ENCODE data around the gene OR10D3. TPM values are rescaled to one million over a fixed set of nuclear protein-coding genes. Genes with fewer than 3 reads are reported as not detected.
"Not testable (repeated sequence)": the region's sequence is repeated elsewhere in the genome, so short reads cannot be mapped to it uniquely, and the experiment has no call there.

OR10D3 gene
- total and polyA plus RNA-seq, 4 donors = not detected

DNA sequence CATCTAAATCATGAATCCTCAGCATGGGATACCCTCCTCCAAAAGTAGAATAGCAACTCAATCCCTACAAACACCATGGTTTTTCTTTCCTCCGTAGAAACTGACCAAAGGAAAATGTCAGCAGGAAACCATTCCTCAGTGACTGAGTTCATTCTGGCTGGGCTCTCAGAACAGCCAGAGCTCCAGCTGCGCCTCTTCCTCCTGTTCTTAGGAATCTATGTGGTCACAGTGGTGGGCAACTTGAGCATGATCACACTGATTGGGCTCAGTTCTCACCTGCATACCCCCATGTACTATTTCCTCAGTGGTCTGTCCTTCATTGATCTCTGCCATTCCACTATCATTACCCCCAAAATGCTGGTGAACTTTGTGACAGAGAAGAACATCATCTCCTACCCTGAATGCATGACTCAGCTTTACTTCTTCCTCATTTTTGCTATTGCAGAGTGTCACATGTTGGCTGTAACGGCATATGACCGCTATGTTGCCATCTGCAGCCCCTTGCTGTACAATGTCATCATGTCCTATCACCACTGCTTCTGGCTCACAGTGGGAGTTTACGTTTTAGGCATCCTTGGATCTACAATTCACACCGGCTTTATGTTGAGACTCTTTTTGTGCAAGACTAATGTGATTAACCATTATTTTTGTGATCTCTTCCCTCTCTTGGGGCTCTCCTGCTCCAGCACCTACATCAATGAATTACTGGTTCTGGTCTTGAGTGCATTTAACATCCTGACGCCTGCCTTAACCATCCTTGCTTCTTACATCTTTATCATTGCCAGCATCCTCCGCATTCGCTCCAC, 41.7 kb downstream of the OR10D3 start:
- H3K27me3 ChIP-seq (ENCODE audit: control insufficient read depth in 1 of 2, insufficient read depth in 2 of 2, low read length in 1 of 2); H3K36me3 ChIP-seq (ENCODE audit: control insufficient read depth in 1 of 2, insufficient read depth in 2 of 2, low read length in 1 of 2); H3K4me3 ChIP-seq (ENCODE audit: low read length in 2 of 2); intact Hi-C loops (cut with DNase I); H3K9me3 ChIP-seq (ENCODE audit: control insufficient read depth, low read length); H3K4me1 ChIP-seq (ENCODE audit: control insufficient read depth in 1 of 2, insufficient read depth in 2 of 2, low read length in 2 of 2); ATAC-seq (ENCODE audit: low FRiP score); H3K27ac ChIP-seq (ENCODE audit: low read depth in 1 of 2, low read length in 2 of 2): not testable (repeated sequence)
- DNase-seq = peak in 1 of 2 donors; percentile 59
- WGBS, 2 donors = 60 to 66% methylated on average over 9 of the region's 9 CpGs

DNA sequence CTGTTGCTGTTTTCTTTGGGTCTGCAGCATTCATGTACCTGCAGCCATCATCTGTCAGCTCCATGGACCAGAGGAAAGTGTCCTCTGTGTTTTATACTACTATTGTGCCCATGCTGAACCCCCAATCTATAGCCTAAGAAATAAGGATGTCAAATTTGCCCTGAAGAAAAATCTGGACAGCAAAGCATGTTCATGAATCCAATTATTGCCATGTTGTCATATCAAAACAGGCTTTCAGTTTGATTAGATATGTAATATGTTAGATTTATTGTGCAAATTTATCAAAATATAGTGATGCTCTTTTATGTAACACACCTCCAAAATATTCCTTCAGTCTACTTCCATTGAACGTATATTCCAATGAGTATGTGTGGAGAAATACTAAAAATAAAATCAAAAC, 42.3 kb downstream of the OR10D3 start:
- no peak for ATAC-seq (ENCODE audit: low FRiP score)
- intact Hi-C loops (cut with DNase I) = no loop called here
- no peaks in the 10 kb centered on the region for H3K36me3 ChIP-seq (ENCODE audit: control insufficient read depth in 1 of 2, insufficient read depth in 2 of 2, low read length in 1 of 2)
- H3K27me3 ChIP-seq (ENCODE audit: control insufficient read depth in 1 of 2, insufficient read depth in 2 of 2, low read length in 1 of 2) = no peaks in the 10 kb centered on the region
- 79 to 83% methylated on average over 1 of the region's 1 CpG for WGBS, 2 donors
- H3K4me3 ChIP-seq (ENCODE audit: low read length in 2 of 2) = no peak overlapping the region
- H3K9me3 ChIP-seq (ENCODE audit: control insufficient read depth, low read length) = no peaks in the 10 kb centered on the region
- H3K4me1 ChIP-seq (ENCODE audit: control insufficient read depth in 1 of 2, insufficient read depth in 2 of 2, low read length in 2 of 2) = no peaks in the 10 kb centered on the region
- no peak for DNase-seq
- no peak overlapping the region for H3K27ac ChIP-seq (ENCODE audit: low read depth in 1 of 2, low read length in 2 of 2)

DNA sequence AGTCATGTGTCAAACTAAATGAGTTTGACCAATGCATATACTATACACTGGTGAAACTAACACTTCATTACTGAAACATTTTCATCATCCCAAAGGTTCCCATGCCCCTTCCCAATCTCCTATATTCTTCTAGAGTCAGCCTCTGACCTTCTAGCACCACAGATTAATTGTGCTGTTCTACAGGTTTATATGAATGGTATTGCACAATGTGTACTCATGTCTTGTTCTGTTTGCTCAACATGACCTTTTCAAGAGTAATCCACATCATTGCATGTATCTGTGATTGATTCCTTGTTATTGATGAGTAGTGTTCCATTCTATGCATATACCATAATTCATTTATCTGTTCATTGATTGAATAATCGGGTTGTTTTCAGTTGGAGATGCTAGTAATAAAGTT, 50.2 kb downstream of the OR10D3 start:
- no peaks in the 10 kb centered on the region for H3K4me1 ChIP-seq (ENCODE audit: control insufficient read depth in 1 of 2, insufficient read depth in 2 of 2, low read length in 2 of 2)
- ATAC-seq (ENCODE audit: low FRiP score) (no peak), DNase-seq (no peak)
- no peaks in the 10 kb centered on the region for H3K27me3 ChIP-seq (ENCODE audit: control insufficient read depth in 1 of 2, insufficient read depth in 2 of 2, low read length in 1 of 2)
- intact Hi-C loops (cut with DNase I) = no loop called here
- H3K27ac ChIP-seq (ENCODE audit: low read depth in 1 of 2, low read length in 2 of 2) = no peak overlapping the region
- no peak overlapping the region for H3K4me3 ChIP-seq (ENCODE audit: low read length in 2 of 2)
- WGBS, 2 donors = 24 to 63% methylated on average over 1 of the region's 1 CpG
- H3K9me3 ChIP-seq (ENCODE audit: control insufficient read depth, low read length) = no peaks in the 10 kb centered on the region
- no peaks in the 10 kb centered on the region for H3K36me3 ChIP-seq (ENCODE audit: control insufficient read depth in 1 of 2, insufficient read depth in 2 of 2, low read length in 1 of 2)

Other genes starting within 250 kb of the OR10D3 start
- gene OR4D5, start 243.7 kb upstream of the OR10D3 start, total RNA-seq = not detected
- gene OR4D5, start 243.7 kb upstream of the OR10D3 start, polyA plus RNA-seq = not detected
- gene OR6T1, start 239.5 kb upstream of the OR10D3 start, total RNA-seq = not detected
- gene OR6T1, start 239.5 kb upstream of the OR10D3 start, polyA plus RNA-seq = not detected
- gene OR10S1, start 205.6 kb upstream of the OR10D3 start, total RNA-seq = not detected
- not detected for gene OR10S1, start 205.6 kb upstream of the OR10D3 start, polyA plus RNA-seq
- gene OR10G6, start 188.2 kb upstream of the OR10D3 start, total RNA-seq = not detected
- not detected for gene OR10G6, start 188.2 kb upstream of the OR10D3 start, polyA plus RNA-seq
- gene OR10G4, start 170.3 kb upstream of the OR10D3 start, total RNA-seq = not detected
- gene OR10G4, start 170.3 kb upstream of the OR10D3 start, polyA plus RNA-seq = not detected
- gene OR10G9, start 160.3 kb upstream of the OR10D3 start, total RNA-seq = not detected
- not detected for gene OR10G9, start 160.3 kb upstream of the OR10D3 start, polyA plus RNA-seq
- not detected for gene OR10G8, start 156.5 kb upstream of the OR10D3 start, total RNA-seq
- not detected for gene OR10G8, start 156.5 kb upstream of the OR10D3 start, polyA plus RNA-seq
- gene OR10G7, start 142.0 kb upstream of the OR10D3 start, total RNA-seq = not detected
- gene OR10G7, start 142.0 kb upstream of the OR10D3 start, polyA plus RNA-seq = not detected
- 10 to 100 TPM; 24.5 to 56.7 TPM for gene VWA5A, start 67.9 kb upstream of the OR10D3 start, total RNA-seq
- gene VWA5A, start 67.9 kb upstream of the OR10D3 start, polyA plus RNA-seq = 10 to 100 TPM in 1 of 2 donors, 1 to 10 TPM in 1; 9.9 to 27.8 TPM
- gene OR8G1, start 57.8 kb downstream of the OR10D3 start, total RNA-seq = not detected
- not detected for gene OR8G1, start 57.8 kb downstream of the OR10D3 start, polyA plus RNA-seq
- not detected for gene OR8G5, start 73.0 kb downstream of the OR10D3 start, total RNA-seq
- gene OR8G5, start 73.0 kb downstream of the OR10D3 start, polyA plus RNA-seq = not detected
- not detected for gene OR8D1, start 130.6 kb downstream of the OR10D3 start, total RNA-seq
- not detected for gene OR8D1, start 130.6 kb downstream of the OR10D3 start, polyA plus RNA-seq
- not detected for gene OR8D2, start 136.9 kb downstream of the OR10D3 start, total RNA-seq
- gene OR8D2, start 136.9 kb downstream of the OR10D3 start, polyA plus RNA-seq = not detected
- not detected for gene OR8B2, start 201.2 kb downstream of the OR10D3 start, total RNA-seq
- not detected for gene OR8B2, start 201.2 kb downstream of the OR10D3 start, polyA plus RNA-seq
- not detected for gene OR8B3, start 215.7 kb downstream of the OR10D3 start, total RNA-seq
- not detected for gene OR8B3, start 215.7 kb downstream of the OR10D3 start, polyA plus RNA-seq
- gene OR8B4, start 241.5 kb downstream of the OR10D3 start, total RNA-seq = not detected
- gene OR8B4, start 241.5 kb downstream of the OR10D3 start, polyA plus RNA-seq = not detected

Measured in aorta (tissue), 5 donors.